HTR-8/SVneo (cell line): ENCODE data around the gene KANSL1.
"Not testable (repeated sequence)": the region's sequence is repeated elsewhere in the genome, so short reads cannot be mapped to it uniquely, and the experiment has no call there.

ENCODE experiments used
- DNase-seq: peaks from one replicate; pipeline ENCODE4 v3.0.0; 2011; ENCODE audit warnings: low spot score, mixed read lengths; ENCODE audit not compliant: insufficient read length
- FAIRE-seq: peaks from 2 replicates; lab custom pipeline; 2011; peaks lifted over from hg19 to GRCh38; lab: Jason Lieb, UNC

Gene KANSL1

GRCh38 chr17:46028981-46029565 is 164.2 kb downstream of the KANSL1 start:
- DNase-seq (no peak), FAIRE-seq (no peak)

- DNase-seq, result no peak
- no peak for FAIRE-seq
These were observed 164.9 kb downstream of the KANSL1 start for GRCh38 chr17:46028374-46028773.

GRCh38 chr17:46027976-46028325 is 165.3 kb downstream of the KANSL1 start:
- FAIRE-seq (peak; percentile 49), DNase-seq (no peak)

GRCh38 chr17:46027048-46027975 is 165.9 kb downstream of the KANSL1 start:
- no peak for DNase-seq
- no peak for FAIRE-seq

- FAIRE-seq, result no peak
- DNase-seq, result no peak
These were observed 166.8 kb downstream of the KANSL1 start for GRCh38 chr17:46026166-46027047.

GRCh38 chr17:46025510-46026165 is 167.6 kb downstream of the KANSL1 start:
- FAIRE-seq (no peak), DNase-seq (no peak)

- no peak for DNase-seq
- FAIRE-seq, result no peak
These were observed 168.2 kb downstream of the KANSL1 start for GRCh38 chr17:46025060-46025459.

- FAIRE-seq, result no peak
These were observed 168.6 kb downstream of the KANSL1 start for GRCh38 chr17:46024590-46024989.

GRCh38 chr17:46023783-46024388 is 169.3 kb downstream of the KANSL1 start:
- DNase-seq, result no peak
- no peak for FAIRE-seq

More at GRCh38 chr17:46024590-46024989, 168.6 kb downstream of the KANSL1 start:
- no peak for DNase-seq

GRCh38 chr17:46023366-46023765 is 169.9 kb downstream of the KANSL1 start:
- not testable (repeated sequence) for FAIRE-seq, DNase-seq

GRCh38 chr17:46020998-46021397 is 172.2 kb downstream of the KANSL1 start:
- DNase-seq (no peak), FAIRE-seq (no peak)

- no peak for DNase-seq
- no peak for FAIRE-seq
These were observed 173.0 kb downstream of the KANSL1 start for GRCh38 chr17:46020023-46020761.

- not testable (repeated sequence) for DNase-seq, FAIRE-seq
These were observed 173.8 kb downstream of the KANSL1 start for GRCh38 chr17:46019408-46019925.

GRCh38 chr17:46013502-46014165 is 179.6 kb downstream of the KANSL1 start:
- FAIRE-seq, result no peak
- DNase-seq, result no peak

- no peak for FAIRE-seq
- DNase-seq, result no peak
These were observed 180.1 kb downstream of the KANSL1 start for GRCh38 chr17:46013127-46013501.

- no peak for DNase-seq
These were observed 180.6 kb downstream of the KANSL1 start for GRCh38 chr17:46012506-46013079.

GRCh38 chr17:46011711-46012505 is 181.3 kb downstream of the KANSL1 start:
- FAIRE-seq (no peak), DNase-seq (no peak)

More at GRCh38 chr17:46012506-46013079, 180.6 kb downstream of the KANSL1 start:
- peak; percentile 70 for FAIRE-seq
